CD4-positive, alpha-beta T cell (primary cell): ENCODE data around the gene PDZRN4. TPM values are rescaled to one million over a fixed set of nuclear protein-coding genes. Genes with fewer than 3 reads are reported as not detected.

Experiments
- ATAC-seq: fragments of 200-7000 bp; cut with Tn5 transposase; one replicate; pipeline ENCODE4 v1.10.0; 2022; ENCODE audit warnings: mild to moderate bottlenecking; ENCODE audit not compliant: poor library complexity
- CTCF ChIA-PET: fragments of 350-600 bp; sonication (Branson Sonifier 250); formaldehyde crosslinking; loops from one replicate; lab custom pipeline; 2021; ENCODE audit warnings: antibody characterized with exemption, inconsistent platforms; lab: Charles Lee
- POLR2A ChIA-PET: fragments of 350-600 bp; sonication (Branson Sonifier 250); formaldehyde crosslinking; loops from one replicate; lab custom pipeline; 2021; ENCODE audit warnings: antibody characterized with exemption, inconsistent platforms; lab: Charles Lee
- DNase-seq, 14 experiments: peaks; one replicate each; pipeline ENCODE4 v3.0.0-alpha.2; 2013 to 2020; ENCODE audit warnings: mixed read lengths in 2 of 14
- H3K27ac ChIP-seq, 2 donors: one replicate each; pipeline versions ENCODE4 v1.5.1 to v1.7.0; 2013; ENCODE audit warnings: low read length in 2 of 2, low read depth in 1 of 2, mild to moderate bottlenecking in 1 of 2
- H3K27me3 ChIP-seq, 2 experiments: 1 replicate in 1 of 2; 2 replicates in 1 of 2; pipeline versions ENCODE4 v1.6.1 to v1.7.0; 2013; ENCODE audit warnings: low read length in 2 of 2, control low read depth in 1 of 2, mild to moderate bottlenecking in 1 of 2, moderate library complexity in 1 of 2; ENCODE audit not compliant: insufficient read depth in 2 of 2, control insufficient read depth in 1 of 2
- H3K36me3 ChIP-seq: one replicate; pipeline ENCODE4 v1.6.1; 2013; ENCODE audit warnings: low read length, control low read depth; ENCODE audit not compliant: insufficient read depth
- H3K4me1 ChIP-seq: one replicate; pipeline ENCODE4 v1.6.1; 2013; ENCODE audit warnings: low read length, control low read depth; ENCODE audit not compliant: insufficient read depth
- H3K4me3 ChIP-seq: one replicate; pipeline ENCODE4 v1.5.1; 2013; ENCODE audit warnings: mild to moderate bottlenecking, low read length, moderate library complexity
- H3K9me3 ChIP-seq, 2 experiments: 1 replicate in 1 of 2; 2 replicates in 1 of 2; pipeline versions ENCODE4 v1.6.1 to v1.7.0; 2013; ENCODE audit warnings: low read length in 2 of 2, mild to moderate bottlenecking in 2 of 2, control low read depth in 1 of 2, moderate library complexity in 1 of 2; ENCODE audit not compliant: control insufficient read depth in 1 of 2, insufficient read depth in 1 of 2
- H3K27ac Mint-ChIP-seq: one replicate; pipeline ENCODE4 v1.8.0; 2020; ENCODE audit warnings: mixed read lengths
- H3K27me3 Mint-ChIP-seq: one replicate; pipeline ENCODE4 v1.8.0; 2021; ENCODE audit warnings: mixed read lengths
- H3K36me3 Mint-ChIP-seq: one replicate; pipeline ENCODE4 v1.8.0; 2021; ENCODE audit warnings: low read depth, mixed read lengths
- H3K4me1 Mint-ChIP-seq: one replicate; pipeline ENCODE4 v1.8.0; 2021; ENCODE audit warnings: low read depth, mixed read lengths
- H3K4me3 Mint-ChIP-seq: one replicate; pipeline ENCODE4 v1.8.0; 2020; ENCODE audit warnings: mild to moderate bottlenecking, mixed read lengths
- H3K9me3 Mint-ChIP-seq: one replicate; pipeline ENCODE4 v1.8.0; 2020; ENCODE audit warnings: mixed read lengths
- intact Hi-C, 2 experiments: fragments of 100-400 bp; cut with DNase I in 1 of 2; cut with micrococcal nuclease in 1 of 2; formaldehyde crosslinking; loops; one replicate each; pipeline versions ENCODE4 v1.15.1 to v1.9.0; 2023 to 2025; cut with DNase I, micrococcal nuclease
- total RNA-seq, 174 experiments: library from RNA in 2 of 174; stranded (reverse) in 2 of 174; gene quantifications; one replicate each; pipeline ENCODE4 v1.2.3 and lab custom pipeline; 2021 to 2026
- TF ChIP-seq, protein P1 (sequence below): fragments of 200-600 bp; IDR thresholded peaks from one replicate; pipeline ENCODE4 v1.8.0; 2022; ENCODE audit warnings: antibody characterized with exemption, mild to moderate bottlenecking

The PDZRN4 gene
- total RNA-seq, 2 experiments from 2014 or later, result not detected

DNA sequence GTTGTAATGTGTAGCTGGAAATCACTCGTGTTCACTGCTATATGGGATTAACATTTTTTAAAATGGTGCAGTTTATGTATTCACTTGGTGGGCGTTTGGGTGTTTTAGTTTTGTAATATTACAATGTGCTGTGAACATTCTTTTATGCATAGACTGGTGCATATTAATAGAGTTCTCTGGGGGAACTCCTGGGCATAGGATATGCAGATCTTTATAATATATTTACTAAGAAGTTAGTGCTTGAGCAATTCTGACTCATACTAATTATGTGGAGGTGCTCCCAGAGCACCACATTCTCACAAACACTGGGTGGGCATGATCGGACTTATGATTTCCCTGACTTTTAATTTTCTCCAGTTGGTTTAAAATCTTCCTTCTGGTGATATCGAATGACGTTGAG lies 342.3 kb downstream of the PDZRN4 start:
- POLR2A ChIA-PET, result no interaction called here
- no peak overlapping the region for H3K27ac ChIP-seq
- Mint-ChIP-seq H3K27me3 (no peaks in the 10 kb centered on the region), H3K9me3 (no peaks in the 10 kb centered on the region), H3K27ac (no peak overlapping the region), H3K4me1 (no peaks in the 10 kb centered on the region), H3K4me3 (no peak overlapping the region), H3K36me3 (no peaks in the 10 kb centered on the region)
- H3K4me3 ChIP-seq, result no peak overlapping the region
- CTCF ChIA-PET, result no interaction called here
- no peaks in the 10 kb centered on the region for H3K27me3 ChIP-seq
- ATAC-seq (no peak), DNase-seq (no peak)
- H3K36me3 ChIP-seq, result no peaks in the 10 kb centered on the region
- intact Hi-C loops, result no loop called here
- H3K4me1 ChIP-seq, result no peaks in the 10 kb centered on the region
- TF ChIP-seq, protein P1, sequence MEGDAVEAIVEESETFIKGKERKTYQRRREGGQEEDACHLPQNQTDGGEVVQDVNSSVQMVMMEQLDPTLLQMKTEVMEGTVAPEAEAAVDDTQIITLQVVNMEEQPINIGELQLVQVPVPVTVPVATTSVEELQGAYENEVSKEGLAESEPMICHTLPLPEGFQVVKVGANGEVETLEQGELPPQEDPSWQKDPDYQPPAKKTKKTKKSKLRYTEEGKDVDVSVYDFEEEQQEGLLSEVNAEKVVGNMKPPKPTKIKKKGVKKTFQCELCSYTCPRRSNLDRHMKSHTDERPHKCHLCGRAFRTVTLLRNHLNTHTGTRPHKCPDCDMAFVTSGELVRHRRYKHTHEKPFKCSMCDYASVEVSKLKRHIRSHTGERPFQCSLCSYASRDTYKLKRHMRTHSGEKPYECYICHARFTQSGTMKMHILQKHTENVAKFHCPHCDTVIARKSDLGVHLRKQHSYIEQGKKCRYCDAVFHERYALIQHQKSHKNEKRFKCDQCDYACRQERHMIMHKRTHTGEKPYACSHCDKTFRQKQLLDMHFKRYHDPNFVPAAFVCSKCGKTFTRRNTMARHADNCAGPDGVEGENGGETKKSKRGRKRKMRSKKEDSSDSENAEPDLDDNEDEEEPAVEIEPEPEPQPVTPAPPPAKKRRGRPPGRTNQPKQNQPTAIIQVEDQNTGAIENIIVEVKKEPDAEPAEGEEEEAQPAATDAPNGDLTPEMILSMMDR, result no peak
- no peaks in the 10 kb centered on the region for H3K9me3 ChIP-seq

DNA sequence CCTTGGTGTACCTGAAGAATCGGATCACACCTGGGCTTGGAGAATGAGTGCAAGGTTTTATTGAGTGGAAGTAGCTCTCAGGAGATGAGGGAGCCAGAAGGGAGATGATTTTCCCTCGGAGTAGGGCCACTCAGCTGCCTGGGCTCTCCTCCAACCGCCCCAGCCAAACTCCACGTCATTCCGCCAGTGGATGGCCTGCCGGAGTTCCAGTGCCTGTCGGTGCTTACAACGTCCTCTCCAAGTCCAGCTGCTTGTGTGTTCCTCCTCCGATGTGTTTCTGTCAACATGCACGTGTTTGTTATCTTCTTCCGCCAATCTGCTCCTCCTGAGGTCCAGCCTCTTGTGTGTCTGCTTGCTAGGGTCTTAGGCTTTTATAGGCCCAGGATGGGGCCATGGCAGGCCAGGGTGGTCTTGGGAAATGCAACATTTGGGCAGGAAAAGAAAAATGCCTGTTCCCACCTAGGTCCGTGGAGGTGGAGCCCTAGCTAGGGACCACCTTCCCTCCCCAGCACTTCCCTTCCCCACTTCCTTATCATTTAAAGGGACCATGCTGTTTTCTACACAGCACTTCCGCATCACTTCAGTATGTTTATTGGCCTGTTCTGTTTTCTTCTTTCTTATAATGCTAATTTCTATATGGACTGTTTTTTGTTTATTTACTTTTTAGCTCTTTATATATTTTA lies 343.2 kb downstream of the PDZRN4 start:
- no peak overlapping the region for H3K27ac Mint-ChIP-seq
- POLR2A ChIA-PET, result no interaction called here
- Histone ChIP-seq H3K27ac (no peak overlapping the region), H3K4me1 (no peaks in the 10 kb centered on the region), H3K4me3 (no peak overlapping the region), H3K36me3 (no peaks in the 10 kb centered on the region), H3K9me3 (no peaks in the 10 kb centered on the region), H3K27me3 (no peaks in the 10 kb centered on the region)
- no peak for DNase-seq
- no peaks in the 10 kb centered on the region for H3K4me1 Mint-ChIP-seq
- no peak overlapping the region for H3K4me3 Mint-ChIP-seq
- no peaks in the 10 kb centered on the region for H3K36me3 Mint-ChIP-seq
- TF ChIP-seq, protein P1, result no peak
- ATAC-seq, result no peak
- CTCF ChIA-PET, result no interaction called here
- intact Hi-C loops, result no loop called here
- H3K27me3 Mint-ChIP-seq, result no peaks in the 10 kb centered on the region
- H3K9me3 Mint-ChIP-seq, result no peaks in the 10 kb centered on the region

DNA sequence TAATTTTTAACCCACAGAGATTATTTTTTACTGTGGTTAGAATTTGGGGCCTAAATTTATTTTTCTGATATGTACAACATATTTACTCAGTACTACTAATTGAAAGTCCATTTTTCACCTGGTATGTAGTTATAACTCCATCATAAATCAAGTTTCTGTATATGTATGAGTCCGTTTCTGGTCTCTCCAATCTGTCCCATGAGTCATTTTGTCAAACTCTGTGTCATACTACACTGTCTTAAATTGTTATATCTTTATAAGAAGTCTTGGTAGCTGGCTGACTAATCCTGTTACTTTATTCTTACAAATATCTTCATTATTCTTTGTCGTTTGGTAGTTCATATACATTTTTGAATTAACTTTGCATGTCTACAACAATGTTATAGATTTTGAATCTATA lies 344.0 kb downstream of the PDZRN4 start:
- ATAC-seq (no peak), DNase-seq (no peak)
- Mint-ChIP-seq H3K9me3 (no peaks in the 10 kb centered on the region), H3K27ac (no peak overlapping the region), H3K4me3 (no peak overlapping the region), H3K36me3 (no peaks in the 10 kb centered on the region), H3K4me1 (no peaks in the 10 kb centered on the region), H3K27me3 (no peaks in the 10 kb centered on the region)
- intact Hi-C loops, result no loop called here
- Histone ChIP-seq H3K27me3 (peaks cover 0 to under 1% of the 10 kb centered on the region in 2 experiments), H3K4me1 (no peaks in the 10 kb centered on the region), H3K27ac (no peak overlapping the region), H3K36me3 (no peaks in the 10 kb centered on the region), H3K9me3 (no peaks in the 10 kb centered on the region), H3K4me3 (no peak overlapping the region)
- ChIA-PET POLR2A (no interaction called here), CTCF (no interaction called here)
- TF ChIP-seq, protein P1, result no peak
